CD4-positive, alpha-beta T cell treated with Interleukin-4 for 1 hour (primary cell): ENCODE results near the gene MROH2A.
"Not testable (repeated sequence)": the region's sequence is repeated elsewhere in the genome, so short reads cannot be mapped to it uniquely, and the experiment has no call there.

ENCODE experiments used
- DNase-seq, 2 donors: peaks; one replicate each; pipeline ENCODE4 v3.0.0-alpha.2; 2020 to 2022

Gene MROH2A

GRCh38 chr2:233856184-233856583 is 78.1 kb downstream of the MROH2A start:
- no peak for DNase-seq

DNA sequence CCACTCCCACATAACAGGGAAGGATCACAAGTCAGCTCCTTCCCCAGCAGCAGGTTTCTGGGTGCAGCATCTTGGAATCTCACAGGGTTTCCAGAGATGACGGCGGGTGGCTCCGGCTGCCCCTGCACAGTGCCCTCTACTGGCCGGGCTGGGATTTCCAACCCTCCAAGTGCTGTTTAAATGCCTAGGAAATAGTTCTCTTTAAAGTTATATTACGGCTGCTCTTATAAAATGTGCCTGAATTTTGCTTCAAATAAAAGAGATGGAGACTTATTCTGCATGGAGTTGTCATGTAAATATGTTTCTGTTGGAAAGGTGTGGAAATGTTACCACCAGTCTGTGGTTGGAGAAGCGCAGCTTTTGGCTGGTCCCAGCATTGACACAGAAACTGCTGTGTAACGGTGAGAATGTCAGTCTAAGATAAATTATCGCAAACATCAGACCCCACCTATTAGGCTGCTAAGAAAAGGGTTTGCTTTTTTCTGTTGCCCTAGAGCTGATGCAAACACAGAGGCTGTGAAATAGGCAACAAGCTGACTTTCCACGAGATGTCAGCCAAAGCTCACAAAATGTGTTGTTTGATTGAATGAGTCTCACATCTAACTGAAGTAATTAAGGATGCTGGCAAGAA is 79.5 kb downstream of the MROH2A start:
- peak; percentile 45 to 50 for DNase-seq

DNA sequence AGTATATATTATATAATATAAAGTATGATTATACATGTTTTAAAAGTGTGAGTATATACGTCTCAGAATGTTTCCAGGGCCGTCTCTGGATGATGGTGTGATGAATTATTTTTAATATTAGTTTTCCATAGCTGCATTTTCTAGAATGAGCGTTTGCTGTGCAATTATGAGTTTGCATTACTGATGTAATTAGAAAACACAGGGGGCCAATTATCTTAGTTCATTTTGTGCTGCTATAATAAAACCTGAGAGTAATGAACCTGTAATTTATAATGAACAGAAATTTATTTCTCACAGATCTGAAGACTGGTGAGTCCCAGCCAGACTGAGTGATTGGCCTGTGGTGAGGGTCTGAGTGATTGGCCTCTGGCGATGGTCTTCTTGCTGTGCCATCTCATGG is 80.2 kb downstream of the MROH2A start:
- no peak for DNase-seq

DNA sequence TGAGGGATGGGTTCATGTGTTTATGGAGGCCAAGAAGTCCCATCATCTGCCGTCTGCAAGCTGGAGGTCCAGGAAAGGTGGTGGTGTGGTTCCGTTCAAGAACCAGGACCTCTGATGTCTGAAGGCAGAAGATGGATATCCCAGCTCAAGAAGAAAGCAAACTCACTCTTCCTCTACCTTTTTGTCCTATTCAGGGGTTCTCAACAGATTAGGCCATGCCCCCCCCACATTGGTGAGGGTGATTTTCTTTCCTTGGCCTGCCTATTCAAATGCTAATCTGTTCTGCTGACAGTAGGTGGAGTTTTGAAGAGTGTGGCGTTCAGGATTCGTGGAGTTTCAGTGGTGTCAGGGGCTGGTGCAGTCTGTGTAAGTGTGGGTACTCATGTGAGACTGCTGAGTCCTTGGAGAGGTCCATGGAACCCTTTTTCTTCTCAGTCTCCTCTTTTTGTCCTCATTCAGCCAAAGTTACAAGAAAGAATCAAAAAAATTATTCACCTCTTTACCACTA is 84.2 kb downstream of the MROH2A start:
- no peak for DNase-seq

- DNase-seq, result no peak
Observed at GRCh38 chr2:233865838-233866237, 87.7 kb downstream of the MROH2A start.

DNA sequence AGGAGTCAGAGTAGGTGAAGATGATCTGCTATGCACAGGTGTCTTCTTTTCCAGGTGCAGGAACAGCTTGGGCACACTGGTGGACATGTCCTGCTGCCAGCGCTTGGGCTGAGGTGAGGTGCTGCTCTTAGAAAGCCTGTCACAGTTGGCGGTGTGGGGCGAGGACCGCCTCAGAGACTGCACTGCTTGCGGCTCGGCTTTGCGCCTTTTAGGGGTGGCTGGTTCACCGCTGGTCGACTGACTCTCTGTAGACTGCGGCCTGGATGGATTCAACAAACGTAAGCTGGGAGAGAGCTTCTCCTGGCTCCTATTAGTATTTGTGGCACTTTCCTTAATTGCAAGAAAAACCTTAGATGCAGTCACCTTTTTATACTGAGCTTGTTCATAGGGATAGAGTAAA is 88.3 kb downstream of the MROH2A start:
- no peak for DNase-seq

DNA sequence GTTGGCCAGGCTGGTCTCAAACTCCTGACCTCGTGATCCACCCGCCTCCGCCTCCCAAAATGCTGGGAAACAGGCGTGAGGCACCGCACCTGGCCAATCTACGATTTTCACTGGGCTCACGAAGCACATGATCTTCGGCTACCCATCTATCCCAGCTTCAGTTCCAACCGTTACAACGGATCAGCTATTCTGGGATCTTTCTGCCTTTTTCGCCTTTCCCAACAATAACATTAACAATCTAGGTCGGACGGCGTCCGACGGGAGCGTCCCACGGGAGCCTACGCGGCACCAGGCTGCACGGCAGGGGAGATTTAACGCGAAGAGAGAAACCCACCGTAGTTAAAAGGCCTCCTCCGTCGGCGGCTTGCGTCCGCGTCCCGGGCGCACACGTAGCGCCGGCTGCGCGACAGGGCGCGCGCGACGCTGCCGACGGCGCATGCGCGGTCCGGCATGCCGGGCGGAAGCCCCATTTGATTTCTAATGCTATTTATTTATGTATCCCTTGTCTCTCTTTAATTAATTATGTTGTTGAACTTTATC is 89.9 kb downstream of the MROH2A start, which contains the start of gene MSL3B:
Gene MSL3B, minus strand, starts transcription at position 394 of the 540 bp plus-strand sequence.
- DNase-seq, result peak; percentile 52 to 65

DNA sequence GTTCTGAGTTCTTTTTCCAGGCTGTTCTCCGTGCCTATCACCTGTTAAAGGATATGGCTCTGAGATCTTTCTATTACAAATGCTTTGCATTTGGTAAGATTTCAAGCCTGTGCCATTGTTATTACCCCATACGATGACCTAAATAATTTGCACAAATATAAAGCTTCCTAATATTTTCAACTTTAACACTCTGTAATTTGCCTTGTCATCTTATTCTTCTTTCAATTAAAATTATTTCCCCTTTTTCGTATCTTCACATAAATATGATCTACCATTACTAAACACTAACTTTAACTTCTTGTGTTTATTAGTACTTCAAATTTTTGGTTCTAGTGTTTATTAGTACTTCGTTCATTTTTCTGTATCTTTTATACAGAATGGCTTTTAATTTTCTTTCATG is 93.3 kb downstream of the MROH2A start:
- DNase-seq, result no peak

GRCh38 chr2:233872125-233872524 is 94.0 kb downstream of the MROH2A start:
- not testable (repeated sequence) for DNase-seq

- DNase-seq, result no peak
Observed at GRCh38 chr2:233882353-233882752, 104.2 kb downstream of the MROH2A start.
